ENCODE results near the gene SUFU.
"Not testable (repeated sequence)": the region's sequence is repeated elsewhere in the genome, so short reads cannot be mapped to it uniquely, and the experiment has no call there.

SUFU gene

GRCh38 chr10:102667411-102667810 is 163.6 kb downstream of the SUFU start:
- DNase-seq (ENCODE audit: low read depth in 2 of 2, low spot score in 1 of 2) = not testable (repeated sequence)

DNA sequence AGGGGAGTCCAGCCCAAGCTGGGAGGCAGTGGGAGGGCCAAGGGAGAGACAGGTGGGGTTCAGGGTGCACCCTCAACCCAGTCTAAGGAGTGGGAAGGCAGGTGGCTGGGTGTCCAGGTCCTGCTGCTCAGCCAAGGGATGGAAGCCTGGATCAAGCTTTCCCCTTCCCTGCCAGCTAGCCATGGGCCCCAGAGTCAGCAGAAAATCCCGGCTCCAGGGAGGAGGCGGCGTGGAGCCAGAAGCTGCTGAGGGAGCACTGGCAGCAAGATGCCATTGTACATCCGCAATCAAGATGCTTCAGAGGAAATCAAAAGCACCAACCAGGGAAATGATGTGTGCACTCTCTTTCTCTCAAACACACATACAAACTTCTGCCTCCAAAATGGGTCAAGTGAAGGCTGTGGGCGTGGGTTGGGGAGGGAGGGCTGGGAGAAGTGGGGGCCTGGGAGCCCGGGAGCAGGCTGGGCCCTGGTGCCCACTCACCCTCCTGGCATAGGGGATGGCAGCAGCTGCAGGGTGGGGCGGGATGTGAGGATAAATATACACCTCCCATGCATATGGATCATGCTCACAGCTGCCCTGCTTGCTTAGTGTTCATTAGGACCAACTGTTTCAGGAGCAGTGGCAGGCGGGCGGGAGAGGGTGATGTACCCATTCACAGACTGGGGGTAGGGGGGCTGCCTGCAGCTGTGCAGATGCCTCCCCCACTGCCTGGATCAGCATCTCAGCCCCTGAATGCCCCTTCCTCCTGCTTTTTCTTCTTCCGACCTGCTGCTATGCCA is 164.7 kb downstream of the SUFU start:
- no peak for DNase-seq (ENCODE audit: low read depth in 2 of 2, low spot score in 1 of 2)

DNA sequence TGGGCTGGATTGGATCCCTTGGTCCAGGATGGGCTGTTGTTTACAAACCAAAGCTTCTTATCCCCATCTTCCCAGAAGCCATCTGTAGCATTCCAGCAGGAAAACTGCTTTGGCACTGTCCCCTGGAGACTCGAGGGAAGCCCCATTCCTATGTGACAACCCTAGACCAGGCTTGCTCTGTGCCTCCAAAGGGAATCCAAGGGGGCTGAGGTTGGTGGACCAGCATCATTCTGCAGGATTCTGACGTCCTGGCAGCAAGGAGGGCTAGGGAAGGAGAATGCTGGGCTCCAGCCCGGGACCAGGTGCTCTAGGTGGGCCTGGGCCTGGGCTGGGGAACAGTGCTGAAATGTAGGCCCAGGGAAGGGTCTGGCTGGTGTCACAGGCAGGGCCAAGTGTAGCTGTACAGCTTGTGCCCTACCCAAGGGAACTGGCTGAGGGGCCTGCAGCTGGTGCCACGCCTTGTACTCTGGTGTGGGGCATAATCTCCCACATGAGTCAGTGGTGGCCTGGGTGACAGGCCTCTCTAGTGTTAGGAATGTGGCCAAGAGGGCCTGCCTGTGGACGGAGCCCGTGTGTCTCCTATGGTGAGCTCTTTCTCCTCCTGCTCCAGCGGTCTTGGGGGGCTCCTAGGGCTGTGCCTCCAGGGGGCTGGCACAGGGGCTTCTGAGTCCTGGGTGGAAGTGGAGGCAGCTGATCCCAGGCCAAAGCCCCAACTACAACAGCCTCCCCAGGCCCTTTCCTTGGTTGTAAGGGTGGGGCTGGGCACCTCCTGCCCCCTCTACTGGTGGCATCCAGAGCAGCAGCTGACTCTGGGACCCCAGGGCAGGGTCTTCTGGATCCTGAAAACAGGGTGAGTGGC is 165.7 kb downstream of the SUFU start:
- no peak for DNase-seq (ENCODE audit: low read depth in 2 of 2, low spot score in 1 of 2)

DNA sequence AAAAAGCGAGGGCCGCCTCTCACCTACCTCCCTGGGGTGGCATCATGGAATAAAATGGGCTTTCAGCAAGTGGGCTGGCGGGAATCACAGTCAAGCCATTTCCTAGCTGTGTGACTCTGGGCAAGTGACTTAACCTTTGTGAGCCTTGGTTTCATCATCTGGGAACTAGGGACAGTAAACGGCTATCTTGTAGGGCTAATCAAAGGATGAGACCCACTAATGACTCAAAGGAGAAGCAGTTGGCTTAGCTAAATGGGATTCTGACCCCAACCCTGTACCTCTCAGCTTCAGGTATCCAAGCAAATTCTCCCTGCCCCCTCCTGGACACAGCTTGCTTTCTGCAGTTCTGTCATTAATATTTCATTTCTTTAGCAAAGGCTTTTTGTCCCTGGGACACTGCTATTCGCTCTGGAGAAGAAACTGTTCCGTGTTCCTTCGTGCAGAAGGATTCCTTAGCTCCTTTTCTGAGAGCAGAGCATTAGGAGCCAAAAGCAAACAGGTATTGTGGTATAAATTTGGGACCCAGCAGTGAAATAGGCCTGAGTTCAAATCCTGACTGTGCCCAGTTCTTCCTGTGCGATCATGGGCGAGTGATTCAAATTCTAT is 166.4 kb downstream of the SUFU start:
- DNase-seq (ENCODE audit: low read depth in 2 of 2, low spot score in 1 of 2) = no peak

DNA sequence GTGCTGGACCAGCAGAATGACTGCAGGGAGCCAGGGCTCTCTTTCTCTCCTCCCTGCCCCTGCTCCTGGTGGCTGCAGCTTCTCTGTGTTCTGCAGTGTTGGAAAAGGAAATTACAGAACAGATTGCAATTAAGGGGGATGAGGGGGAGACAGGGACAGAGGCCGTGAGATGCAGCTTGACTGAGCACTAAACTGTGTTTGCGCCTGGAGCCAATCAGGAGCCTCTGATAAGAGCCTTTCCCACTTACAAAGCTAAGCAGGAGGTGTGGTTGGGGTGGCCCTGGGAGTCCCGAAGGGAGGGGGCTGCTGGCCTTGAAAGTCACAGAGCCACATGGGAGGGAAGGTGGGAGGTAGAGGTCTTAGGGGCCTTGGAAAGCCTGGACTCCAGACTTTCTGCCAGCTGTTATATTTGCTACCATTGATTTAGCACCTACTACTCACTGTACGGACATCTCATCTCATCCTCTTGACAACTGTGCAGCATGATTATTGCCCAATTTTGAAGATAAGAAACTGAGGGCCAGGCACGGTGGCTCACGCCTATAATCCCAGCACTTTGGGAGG is 167.2 kb downstream of the SUFU start:
- DNase-seq (ENCODE audit: low read depth in 2 of 2, low spot score in 1 of 2) = no peak

DNA sequence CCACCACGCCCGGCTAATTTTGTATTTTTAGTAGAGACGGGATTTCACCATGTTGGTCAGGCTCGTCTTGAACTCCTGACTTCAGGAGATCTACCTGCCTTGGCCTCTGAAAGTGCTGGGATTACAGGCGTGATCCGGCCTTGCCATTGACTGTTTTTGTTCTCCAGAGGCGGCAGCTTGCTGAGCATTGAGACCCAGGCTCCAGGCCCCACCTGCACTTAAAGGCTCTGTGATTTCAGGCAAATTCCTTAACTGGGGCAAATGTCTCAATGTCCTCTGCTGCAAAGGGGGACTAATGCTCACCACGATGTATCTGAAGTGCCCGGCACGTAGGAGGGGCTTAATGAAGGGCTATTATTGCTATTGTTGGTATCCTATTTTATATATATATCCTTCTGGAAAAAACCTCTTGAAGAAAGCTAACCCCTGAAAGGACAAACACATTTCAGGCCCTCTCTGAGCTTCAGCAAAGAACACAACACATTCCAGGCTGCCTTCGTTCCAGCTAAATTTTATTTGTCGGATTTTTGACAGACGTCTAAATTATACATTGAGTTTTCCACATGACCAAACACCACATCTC is 169.6 kb downstream of the SUFU start:
- DNase-seq (ENCODE audit: low read depth in 2 of 2, low spot score in 1 of 2) = no peak

GRCh38 chr10:102673819-102674511 is 170.2 kb downstream of the SUFU start:
- DNase-seq (ENCODE audit: low read depth in 2 of 2, low spot score in 1 of 2) = peak in 1 of 2 donors; percentile 32

DNA sequence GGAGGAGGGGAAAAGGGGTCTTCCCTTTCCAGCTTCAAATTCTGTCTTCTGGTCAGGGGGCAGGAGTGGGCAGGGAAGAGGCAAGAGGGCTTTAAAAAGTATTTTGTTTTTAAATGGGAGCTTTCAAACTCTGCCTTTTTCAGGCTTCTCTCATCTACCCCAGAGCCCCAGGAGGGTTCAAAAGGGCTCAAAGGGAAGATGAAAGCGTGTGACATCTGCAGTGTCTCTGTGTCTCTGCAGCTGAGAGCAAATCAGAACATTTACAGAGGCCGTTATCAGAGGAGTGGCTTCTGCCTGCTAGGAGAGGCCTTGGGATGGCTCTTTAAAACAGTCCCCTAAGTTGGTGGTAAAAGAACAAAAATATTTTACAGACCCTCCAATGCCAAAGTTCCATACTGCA is 170.8 kb downstream of the SUFU start:
- no peak for DNase-seq (ENCODE audit: low read depth in 2 of 2, low spot score in 1 of 2)

DNA sequence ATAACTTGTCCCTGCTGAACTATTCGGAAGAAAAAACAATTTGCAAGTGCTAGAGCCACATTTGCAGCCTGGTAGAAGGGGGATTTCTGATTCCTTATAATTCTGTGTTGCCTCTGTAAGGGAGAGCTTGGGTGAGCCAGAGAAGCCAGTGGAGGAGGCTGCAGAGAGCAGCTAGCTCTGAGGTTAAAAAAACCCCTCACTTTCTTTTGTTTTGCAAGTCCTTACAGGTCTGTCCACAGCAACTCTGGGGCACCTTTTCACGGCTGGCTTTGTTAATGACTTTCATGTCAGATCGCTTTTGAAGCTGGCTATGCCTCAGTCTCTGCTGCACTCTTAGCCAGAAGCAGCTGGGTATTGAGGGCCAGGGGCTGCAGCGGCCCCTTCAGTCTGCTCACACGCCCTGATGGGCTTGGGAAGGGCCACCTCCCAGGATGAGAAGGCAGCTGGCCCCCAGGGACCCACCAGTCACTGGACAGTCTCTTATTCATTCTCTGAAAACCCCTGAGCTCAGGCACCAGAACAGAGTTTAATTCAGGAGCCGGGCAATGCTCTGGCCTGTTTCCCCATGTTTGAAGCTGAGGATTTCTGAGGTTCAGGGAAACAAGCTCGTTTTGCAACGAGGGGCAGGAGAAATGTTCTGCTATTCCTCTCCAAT is 171.4 kb downstream of the SUFU start:
- DNase-seq (ENCODE audit: low read depth in 2 of 2, low spot score in 1 of 2) = no peak

GRCh38 chr10:102675666-102676533 is 172.1 kb downstream of the SUFU start:
- no peak for DNase-seq (ENCODE audit: low read depth in 2 of 2, low spot score in 1 of 2)

DNA sequence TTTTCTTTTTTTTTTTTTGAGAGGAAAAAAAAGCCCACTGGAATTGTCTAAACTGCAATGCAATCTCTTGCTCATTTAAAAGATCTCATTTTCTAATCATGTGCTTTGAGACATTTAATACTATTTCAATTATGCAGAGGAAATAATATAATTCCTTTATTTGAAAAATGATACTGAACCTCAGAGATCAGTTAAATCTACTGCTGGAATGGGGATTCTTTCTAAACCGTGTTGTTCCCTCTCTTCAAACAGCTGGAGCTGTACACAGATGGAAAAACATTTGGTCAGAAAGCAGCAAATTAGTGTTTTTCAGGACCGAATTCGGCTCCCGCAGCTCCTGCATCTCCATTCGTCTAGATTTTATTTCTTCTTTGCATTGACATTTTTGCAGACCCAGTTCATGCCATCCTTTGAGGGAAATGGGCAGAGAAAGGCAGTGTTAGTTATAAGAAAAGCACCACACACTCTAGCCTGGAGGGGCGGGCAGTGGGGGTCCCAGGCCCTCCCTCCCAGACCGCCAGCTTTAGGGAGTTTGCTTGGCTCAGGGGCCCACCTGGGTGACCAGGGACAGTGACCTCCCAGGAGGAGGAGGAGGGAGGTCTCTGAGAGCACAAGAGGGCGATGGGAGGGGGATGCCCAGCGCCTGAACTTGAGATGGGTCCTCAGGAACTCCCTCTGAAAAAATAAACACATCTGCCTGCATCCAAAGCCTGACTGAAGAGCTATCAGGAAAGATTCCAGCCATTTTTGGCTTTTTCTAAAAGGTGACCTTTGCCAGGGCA is 173.0 kb downstream of the SUFU start:
- no peak for DNase-seq (ENCODE audit: low read depth in 2 of 2, low spot score in 1 of 2)

DNA sequence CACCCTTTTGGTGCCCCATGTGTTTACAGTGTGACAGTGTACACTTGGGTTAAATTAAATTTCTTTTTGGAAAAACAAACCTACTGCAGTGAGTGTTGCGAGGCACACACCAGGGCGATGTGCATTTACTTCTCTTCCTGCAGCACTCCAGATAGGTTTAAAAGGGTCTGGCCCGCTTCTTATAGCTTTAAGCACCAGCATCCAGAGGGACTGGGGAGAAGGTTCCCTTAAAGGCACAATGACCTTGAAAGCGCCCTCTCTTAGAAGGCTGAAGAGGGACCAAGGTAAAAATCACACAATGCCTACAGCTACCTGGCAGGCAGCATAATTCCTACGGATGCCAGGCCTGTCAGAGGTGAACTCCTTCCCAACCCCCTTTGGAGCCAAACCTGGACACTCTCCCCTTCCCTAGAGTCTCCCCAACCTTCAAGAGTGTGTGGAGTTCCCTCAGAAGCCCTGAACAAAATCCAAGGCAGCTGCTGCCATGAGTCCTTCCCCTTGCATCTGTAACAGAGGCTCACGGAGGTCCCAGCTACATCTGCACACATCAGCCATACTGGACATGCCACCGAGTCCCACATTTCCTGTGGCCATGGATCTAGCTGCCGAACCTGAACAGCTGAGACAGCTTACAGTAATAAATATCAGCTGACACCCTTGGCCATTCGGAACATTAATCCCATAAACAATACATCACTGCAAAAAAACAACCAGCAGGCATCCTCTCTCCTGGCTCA is 173.7 kb downstream of the SUFU start:
- no peak for DNase-seq (ENCODE audit: low read depth in 2 of 2, low spot score in 1 of 2)

- no peak for DNase-seq (ENCODE audit: low read depth in 2 of 2, low spot score in 1 of 2)
Measured at GRCh38 chr10:102678068-102678400, 174.3 kb downstream of the SUFU start.

DNA sequence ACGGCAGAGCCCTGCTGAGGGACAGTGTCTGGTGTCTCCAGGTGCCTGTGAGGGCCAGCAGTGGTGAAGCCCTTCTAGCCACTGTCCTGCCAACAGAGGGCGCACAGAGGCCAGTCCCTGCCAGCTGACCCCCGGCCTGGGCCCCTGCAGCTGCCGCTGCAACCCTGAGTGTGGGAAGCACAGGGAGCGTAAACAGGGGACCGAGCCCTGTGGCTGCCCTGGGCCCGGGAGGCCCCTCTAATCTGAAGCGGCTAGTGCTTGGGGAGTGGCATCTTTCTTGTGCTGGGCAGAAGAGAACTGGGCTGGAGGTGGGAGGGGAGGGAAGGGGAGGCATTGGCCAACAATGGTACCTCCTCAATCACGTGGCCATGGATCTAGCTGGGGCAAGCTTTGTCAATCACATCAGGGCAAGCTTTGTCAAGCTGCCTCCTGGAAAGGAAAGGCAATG is 175.1 kb downstream of the SUFU start:
- DNase-seq (ENCODE audit: low read depth in 2 of 2, low spot score in 1 of 2) = no peak

GRCh38 chr10:102679596-102679995 is 175.8 kb downstream of the SUFU start:
- no peak for DNase-seq (ENCODE audit: low read depth in 2 of 2, low spot score in 1 of 2)

DNA sequence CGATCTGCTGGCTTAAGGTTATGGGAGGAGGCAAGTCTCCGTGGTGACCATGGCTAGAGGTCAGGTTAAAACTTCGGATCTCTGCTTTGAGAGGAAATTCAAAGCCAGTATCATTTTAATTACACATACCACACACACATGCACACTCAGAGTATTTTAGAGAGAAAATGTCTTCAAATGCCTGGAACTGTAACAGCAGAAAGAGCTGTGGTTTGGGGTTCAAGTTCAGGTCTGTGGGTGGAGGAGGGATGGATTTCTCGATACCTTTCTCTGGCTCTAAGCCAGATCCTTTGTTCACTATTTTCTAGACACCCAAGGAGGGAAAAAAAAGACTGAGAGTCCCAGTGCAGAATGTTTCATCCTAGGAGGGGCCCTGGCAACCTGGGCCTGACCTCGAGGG is 177.9 kb downstream of the SUFU start:
- no peak for DNase-seq (ENCODE audit: low read depth in 2 of 2, low spot score in 1 of 2)

DNA sequence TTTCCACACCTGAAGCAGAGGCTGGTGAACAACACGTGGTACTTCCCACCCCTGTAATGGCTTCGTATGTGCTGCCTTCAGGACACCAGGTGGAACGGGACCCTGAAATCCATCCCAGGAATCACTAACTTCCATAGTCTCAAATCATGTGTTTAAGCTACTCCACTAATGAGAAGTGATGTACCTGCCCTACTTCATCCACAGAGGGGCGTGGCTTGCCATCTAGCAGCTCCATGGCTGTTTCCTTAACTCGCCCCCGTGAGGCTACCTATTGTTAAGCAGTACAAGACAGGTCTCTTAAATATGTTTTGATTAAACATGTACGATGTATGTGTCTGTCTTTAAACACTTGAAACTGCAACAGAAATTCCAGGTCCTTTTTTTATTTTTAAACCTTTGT is 178.6 kb downstream of the SUFU start:
- DNase-seq (ENCODE audit: low read depth in 2 of 2, low spot score in 1 of 2) = no peak

DNA sequence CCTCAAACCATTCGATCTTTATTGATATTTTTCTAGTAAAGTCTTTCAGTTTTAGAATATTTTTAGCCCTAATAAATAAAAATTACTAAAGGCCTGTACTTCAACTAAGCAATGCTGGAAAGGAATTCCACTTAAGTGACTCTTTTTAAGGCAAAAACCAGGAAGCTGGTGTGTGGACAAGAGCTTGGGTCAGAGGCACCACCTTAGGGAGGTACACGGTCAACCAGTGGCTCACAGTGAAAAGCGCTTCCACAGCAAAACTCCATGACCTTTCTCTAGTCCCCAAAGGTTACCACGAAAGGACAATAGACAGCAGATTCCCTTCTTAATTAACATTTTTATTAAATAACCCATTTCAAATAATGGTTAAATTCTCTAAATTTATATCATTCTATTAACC is 179.2 kb downstream of the SUFU start:
- DNase-seq (ENCODE audit: low read depth in 2 of 2, low spot score in 1 of 2) = no peak
